NCI-H524 treated with DMSO at 0.1 percent for 48 hours (cell line): Measurements from ENCODE around the gene DYNC1H1.
A peak's percentile ranks its signal among the peaks of the same experiment; 100 is the strongest.

Source experiments
- DNase-seq: peaks from one replicate; lab custom pipeline; 2025; lab: John Stamatoyannopoulos, UW

DYNC1H1 gene

DNA sequence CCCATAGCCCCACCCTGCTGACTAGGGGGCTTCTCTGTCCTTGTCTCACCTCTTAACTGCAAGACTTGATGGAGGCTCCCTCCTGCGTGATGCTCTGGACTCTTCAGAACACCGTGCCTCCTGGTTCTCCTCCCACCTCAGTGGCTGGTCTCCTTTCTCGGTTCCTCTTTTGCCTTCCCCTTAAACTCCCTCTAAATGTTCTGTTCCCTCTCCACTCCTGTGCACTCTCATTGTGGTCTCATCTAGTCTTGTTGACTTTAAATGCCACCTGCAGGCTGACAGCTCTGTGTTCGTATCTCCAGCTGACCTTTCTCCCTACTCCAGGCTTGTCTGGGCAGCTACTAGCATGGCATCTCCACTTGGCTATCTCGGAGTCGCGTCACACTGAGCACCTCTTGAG lies 28.3 kb downstream of the DYNC1H1 start:
- no peak for DNase-seq

DNA sequence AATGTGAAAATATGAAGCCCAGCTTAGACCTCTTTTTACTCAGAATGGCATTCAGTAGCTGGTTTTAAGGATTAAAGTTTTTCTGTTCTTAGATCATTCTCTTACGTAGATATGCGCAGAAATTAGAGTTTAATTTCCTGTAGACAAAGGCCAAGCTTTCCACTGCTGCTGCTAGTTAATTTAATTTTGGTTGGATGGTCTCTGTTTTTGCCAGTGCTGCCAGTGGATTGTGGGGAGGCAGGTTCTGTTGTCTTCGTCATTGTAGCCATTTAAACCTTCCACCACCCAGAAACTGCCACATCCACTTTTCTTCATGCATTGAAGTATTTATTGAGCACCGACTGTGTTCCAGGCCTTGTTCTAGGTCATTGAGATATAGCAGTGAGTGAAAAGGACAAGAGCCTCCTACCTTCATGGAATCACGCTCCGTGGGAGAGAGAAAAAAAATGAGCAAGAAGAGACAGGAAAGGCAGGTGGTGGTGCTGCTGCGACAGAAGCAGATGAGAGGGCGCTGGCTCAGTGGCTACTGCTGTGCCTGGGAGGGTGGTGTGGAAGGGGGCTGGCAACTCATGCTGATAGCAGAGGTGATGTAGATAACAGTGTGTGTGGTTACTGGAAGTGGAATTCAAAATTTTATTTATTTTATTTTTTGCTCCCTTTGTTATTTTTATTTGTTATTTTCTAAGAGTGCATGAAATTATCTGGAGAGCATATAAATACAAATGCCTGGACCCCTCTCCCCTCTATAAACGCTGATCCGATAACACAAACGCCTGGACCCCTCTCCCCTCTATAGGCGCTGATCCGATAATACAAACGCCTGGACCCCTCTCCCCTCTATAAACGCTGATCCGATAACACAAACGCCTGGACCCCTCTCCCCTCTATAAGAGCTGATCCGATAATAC lies 33.3 kb downstream of the DYNC1H1 start:
- no peak for DNase-seq

DNA sequence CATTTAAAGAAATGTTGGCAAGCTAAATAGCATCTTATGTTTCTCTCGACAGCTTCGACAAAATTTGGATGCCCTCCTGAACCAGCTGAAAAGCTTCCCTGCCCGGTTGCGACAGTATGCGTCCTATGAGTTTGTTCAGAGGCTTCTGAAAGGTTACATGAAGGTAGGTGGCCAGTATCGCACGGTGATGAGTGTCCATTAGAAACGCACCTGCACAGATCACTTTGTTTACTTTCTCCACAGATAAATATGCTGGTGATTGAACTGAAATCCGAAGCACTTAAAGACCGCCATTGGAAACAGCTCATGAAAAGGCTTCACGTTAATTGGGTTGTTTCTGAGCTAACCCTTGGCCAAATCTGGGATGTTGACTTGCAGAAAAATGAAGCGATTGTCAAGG lies 36.5 kb downstream of the DYNC1H1 start:
- DNase-seq, result no peak

DNA sequence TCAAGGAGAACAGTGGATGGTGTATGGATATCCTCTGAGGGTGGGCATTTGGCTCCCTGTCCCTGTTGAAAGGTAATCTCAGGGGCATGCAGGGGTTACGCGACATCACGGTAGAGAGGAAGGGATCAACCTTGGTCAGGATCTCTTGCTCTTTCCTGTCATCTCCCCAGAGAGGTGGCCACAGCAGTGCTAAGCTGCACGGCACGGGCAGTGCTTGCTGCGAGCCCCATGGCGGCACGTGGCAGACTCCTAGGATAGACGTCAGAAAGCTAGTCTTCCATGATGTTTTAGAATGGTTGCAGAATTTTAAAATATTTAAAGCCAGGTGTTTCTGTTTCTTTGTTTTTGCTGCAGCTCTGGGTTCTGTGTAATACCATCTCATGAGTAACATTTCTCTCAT lies 41.0 kb downstream of the DYNC1H1 start:
- no peak for DNase-seq

DNA sequence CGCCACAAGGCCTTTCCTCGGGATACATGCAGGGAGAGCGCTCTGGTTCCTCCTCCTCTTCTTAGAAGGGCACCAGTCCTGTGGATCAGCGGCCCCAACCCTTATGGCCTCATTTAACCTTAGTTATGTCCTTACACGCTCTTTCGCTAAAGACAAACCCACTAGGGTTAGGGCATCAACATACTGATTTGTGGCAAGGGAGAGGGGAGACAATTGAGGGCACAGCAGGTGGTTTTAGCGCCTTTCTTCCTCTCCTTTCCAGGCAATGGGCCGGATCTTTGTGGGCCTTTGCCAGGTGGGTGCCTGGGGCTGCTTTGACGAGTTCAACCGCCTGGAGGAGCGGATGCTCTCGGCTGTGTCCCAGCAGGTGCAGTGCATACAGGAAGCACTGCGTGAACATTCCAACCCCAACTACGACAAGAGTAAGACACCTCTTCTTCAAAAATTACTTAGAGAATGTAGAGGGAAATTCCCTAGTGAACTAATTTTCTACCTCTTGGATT lies 43.6 kb downstream of the DYNC1H1 start:
- DNase-seq, result no peak

DNA sequence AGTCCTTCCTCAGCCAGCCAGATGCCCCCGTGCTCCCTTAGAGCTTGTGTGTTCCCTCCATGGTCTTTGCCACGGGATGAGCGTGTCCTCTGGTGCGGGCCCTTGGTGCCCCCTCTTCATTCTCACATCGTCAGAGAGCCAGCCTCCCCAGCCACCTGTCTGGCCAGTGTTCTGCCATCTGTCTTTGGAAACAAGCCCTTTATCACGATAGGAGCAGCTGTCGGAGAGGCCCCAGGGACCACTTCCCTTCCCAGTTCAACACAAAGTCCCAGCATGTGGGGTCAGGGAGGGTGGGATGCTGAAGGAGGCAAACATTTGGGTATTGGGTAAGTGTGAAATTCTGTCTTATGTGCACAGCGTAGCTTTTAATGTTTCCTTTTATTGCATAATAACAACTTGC lies 44.5 kb downstream of the DYNC1H1 start:
- DNase-seq, result peak; percentile 92

DNA sequence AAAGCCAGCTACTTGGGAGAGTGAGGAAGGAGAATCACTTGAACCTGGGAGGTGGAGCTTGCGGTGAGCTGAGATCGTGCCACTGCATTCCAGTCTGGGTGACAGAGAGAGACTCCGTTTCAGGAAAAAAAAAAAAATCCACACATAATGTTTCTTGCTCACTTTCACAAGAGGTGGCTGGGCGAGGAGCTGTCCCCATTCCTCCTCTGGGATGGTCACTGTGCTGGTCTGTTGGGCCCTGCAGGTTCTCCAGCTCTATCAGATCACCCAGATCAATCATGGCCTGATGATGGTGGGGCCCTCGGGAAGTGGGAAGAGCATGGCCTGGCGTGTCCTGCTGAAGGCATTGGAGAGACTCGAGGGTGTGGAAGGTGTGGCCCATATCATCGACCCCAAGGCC lies 47.3 kb downstream of the DYNC1H1 start:
- no peak for DNase-seq

DNA sequence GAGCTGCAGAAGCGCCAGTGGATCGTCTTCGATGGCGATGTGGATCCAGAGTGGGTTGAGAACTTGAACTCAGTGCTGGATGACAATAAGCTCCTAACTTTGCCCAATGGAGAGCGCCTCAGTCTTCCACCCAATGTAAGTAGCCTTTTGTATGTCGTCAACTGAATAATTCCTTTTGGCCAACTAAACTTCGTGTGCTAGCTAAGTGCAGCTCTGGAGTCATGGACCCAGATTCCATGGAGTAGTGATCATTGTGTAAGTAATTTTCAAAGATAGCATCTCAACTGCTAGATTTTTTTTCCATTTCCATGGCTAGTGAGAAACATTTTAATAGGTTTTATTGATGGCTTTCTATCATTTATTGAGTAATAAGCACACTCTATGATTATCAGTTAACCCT lies 48.0 kb downstream of the DYNC1H1 start:
- no peak for DNase-seq

DNA sequence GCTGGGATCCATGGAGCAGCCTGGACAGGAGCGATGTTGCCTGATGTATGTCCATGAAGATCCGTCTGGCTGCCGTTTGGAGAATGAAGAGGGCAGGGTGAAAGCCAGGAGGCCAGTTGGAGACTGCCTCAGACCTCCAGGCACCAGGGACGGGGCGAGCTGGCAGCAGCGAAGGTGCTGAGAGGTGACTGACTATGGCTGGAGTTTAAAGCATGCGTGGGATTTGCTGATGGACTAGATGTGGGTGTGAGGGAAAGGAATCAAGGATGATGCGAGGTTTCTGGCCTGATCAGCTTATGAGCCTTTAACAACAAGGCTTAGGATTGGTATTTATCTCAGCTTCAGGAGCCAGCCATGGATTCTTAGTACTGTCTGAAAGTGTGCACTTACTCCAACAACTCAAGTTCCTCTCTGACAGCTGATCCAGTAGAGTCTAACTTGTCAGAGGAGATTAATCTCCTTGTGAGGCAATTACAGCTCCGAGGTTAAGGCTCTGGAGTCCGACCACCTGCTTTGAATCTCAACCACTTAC lies 49.4 kb downstream of the DYNC1H1 start:
- DNase-seq, result peak; percentile 14

DNA sequence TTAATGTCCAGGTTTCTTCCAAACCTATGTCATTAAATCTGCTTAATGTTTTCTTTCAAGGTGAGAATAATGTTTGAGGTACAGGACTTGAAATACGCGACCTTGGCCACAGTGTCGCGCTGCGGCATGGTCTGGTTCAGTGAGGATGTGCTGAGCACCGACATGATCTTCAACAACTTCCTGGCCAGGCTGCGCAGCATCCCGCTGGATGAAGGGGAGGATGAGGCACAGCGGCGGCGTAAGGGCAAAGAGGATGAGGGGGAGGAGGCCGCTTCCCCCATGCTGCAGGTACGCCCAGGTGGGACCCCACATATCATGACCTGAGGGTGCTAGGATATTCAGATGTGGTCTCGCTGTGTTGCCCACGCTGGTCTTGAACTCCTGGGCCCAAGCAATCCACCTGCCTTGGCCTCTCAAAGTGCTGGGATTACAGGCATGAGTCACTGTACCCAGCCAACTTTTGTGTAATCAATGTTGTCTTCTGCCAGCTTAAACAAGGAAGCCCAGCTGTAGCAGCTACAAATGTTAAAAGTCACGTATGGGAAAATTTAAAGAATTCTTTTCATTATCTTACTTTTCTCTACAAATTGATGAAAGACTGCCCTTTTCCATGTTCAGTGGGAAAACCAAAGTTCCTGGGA lies 50.8 kb downstream of the DYNC1H1 start:
- no peak for DNase-seq

DNA sequence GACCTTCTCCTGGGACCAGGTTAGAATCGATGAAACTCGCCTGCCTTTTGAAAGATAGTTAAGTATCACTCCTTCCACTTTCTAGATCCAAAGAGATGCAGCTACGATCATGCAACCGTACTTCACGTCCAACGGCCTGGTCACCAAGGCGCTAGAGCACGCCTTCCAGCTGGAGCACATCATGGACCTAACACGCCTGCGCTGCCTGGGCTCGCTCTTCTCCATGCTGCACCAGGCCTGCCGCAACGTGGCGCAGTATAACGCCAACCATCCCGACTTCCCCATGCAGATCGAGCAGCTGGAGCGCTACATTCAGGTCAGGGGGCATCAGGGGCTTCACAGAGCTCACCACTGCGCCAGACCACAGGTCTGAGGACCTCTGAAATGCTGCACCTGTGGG lies 51.4 kb downstream of the DYNC1H1 start:
- DNase-seq, result no peak

DNA sequence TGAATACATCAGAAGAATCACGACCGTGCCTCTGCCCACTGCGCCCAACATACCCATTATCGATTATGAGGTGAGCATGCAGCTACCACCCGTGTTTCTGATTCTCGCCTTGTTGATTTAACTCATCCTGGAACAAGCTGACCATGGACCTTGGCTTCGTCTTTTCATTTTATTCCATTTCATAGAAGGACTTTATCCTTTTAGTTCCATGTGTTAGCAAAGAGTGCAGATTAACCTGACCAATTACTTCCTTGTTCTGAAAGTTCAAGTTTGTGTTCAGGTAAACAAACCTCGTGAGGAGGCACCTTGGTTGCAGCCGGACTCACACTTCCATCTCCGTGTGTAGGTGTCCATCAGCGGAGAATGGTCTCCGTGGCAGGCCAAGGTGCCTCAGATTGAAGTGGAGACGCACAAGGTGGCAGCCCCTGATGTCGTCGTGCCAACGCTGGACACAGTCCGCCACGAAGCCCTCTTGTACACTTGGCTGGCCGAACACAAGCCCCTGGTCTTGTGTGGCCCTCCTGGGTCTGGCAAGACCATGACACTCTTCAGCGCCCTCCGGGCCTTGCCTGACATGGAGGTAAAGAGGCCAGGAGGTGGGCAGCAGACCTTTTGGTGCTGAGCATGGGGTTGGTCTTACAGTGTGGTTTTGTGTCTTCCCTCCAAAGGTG lies 52.2 kb downstream of the DYNC1H1 start:
- DNase-seq, result no peak

DNA sequence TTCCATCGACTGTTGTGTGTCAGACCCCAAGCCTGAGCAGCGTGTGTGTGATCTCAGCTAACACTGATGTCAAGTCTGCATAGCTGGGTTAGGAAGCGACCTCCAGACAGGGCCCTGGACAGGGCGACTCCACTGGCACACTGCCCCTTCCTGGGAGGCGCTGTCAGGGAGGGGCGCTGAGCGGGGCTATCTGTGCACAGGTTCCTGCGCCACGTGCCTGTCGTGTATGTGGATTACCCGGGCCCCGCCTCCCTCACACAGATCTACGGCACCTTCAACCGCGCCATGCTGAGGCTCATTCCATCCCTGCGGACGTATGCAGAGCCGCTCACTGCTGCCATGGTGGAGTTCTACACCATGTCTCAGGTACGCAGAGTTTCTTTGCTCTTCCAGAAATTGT lies 53.9 kb downstream of the DYNC1H1 start:
- DNase-seq, result no peak

DNA sequence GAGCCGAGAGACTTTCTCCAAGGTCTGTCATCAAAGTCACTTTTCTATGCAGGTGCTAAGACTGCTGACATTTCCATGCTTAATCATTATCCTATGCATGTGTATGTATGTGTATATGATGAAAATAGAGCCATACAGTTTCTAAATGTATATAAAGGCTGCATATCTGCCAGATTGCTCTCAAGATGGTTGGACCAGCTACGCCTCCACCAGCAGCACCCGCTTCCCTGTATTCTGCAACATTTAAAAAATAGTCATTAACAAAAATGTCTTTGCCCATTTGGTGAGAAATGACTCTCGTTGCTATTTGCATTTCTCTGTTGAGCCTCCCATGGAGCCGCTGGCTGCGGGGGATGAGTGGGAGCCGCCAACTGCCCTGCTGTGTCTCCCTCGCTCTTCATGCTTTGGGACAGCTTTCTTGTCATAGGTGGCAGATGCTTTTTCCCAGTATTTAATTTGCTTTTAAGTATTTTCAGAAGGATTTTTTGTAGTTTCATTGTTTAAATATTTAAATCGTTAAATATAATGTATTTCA lies 54.7 kb downstream of the DYNC1H1 start:
- no peak for DNase-seq

DNA sequence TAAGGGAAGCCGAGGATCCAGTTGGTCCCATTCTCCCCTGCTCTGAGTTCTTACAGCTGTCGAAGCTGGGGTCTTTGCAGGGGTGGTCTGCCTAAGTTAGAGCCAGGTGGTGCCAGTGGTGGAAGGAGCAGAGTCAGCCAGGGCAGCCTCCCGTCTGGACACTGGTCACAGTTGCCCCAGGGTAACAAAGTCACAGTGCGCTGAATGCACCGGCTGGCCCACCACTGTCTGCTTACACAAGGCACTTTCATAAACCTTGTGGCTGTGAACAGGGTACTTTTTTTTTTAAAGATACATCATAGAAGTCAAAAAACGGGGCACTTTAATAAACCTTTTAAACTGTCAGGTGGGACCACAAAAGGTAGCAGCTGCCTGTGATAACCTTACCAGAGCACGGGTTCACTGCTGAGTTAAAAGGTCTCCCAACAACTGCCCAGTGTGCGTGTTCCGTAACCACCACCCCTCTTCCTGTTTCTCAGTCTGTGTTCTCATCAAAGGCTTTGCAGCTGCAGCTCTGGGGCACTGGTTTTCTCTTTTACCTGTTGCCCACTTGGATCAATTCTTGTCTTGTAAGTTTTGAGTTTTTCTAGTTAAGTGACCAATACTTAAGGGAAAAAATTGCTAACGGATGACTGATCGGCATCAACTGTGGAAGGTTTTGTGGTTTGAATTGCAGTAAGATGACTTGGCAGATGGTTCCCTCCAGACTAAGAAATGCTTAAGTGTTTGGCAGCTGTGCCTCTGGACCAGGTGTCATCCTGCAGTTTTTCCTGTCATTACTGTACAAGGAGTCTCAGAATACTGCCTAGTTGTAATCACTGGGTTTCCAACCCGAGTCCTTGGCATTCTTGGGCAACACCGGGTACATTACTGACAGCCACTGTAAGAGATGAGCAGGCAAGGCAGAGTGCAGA lies 55.9 kb downstream of the DYNC1H1 start:
- DNase-seq, result peak; percentile 95

DNA sequence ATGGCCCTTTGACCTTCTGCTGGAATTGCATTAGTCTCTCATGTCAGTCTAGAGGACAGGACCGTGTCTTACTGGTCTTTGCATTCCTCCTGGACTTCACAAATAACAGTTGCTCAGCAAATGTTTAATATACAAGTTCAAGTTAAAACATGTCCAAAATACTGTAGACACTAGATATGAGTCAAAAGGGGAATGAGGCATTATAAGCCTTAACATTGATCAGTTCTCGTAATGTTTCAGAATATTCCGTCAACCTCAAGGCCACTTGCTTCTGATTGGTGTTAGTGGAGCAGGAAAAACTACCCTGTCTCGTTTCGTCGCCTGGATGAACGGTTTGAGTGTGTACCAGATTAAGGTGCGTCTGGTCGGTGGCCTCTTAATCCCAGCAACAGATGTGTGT lies 62.6 kb downstream of the DYNC1H1 start:
- DNase-seq, result peak; percentile 24

DNA sequence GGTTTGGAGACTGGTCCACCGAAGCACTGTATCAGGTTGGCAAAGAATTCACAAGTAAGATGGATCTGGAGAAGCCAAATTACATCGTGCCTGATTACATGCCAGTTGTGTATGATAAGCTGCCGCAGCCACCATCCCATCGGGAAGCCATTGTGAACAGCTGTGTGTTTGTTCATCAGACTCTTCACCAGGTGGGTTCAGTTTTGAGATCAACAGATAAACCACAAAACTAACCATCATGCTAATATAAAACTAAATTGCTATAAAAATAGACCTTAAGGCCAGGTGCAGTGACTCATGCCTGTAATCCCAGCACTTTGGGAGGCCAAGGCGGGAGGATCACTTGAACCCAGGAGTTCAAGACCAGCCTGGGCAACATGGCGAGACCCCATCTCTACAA lies 63.6 kb downstream of the DYNC1H1 start:
- DNase-seq, result no peak

DNA sequence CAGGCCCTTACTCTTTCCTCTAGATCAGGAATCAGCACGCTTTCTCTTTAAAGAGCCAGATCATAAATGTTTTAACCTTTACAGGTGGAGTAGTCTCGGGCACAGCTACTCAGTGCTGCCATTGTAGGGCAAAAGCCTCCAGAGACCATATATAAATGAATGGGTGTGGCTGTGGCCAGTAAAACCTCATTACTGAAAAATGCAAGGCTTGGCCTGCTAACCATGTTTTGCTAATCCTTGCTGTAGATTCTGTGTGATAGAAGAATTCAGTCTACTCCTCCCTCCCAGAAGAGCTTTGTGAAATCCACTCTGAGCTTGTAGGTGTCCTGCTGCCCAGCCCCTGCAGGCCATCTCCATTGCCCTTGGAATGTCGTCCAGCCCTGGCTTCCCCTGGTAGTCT lies 64.4 kb downstream of the DYNC1H1 start:
- no peak for DNase-seq

DNA sequence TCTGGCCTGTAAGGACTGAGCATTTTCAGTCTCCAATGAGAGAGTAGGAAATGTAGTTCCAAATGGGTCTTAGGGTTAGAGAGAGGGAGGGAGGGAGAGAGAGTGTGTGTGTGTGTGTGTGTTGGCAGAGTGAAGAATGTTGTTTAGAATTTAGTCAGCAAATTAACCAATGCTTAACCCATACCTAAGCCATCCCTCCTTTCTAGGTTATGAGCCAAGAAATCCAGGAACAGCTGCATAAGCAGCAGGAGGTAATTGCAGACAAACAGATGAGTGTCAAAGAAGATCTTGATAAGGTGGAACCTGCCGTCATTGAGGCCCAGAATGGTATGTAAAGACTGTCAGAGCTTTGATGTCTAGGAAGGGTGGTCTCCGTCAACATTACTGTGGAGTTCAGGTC lies 65.6 kb downstream of the DYNC1H1 start:
- DNase-seq, result no peak

DNA sequence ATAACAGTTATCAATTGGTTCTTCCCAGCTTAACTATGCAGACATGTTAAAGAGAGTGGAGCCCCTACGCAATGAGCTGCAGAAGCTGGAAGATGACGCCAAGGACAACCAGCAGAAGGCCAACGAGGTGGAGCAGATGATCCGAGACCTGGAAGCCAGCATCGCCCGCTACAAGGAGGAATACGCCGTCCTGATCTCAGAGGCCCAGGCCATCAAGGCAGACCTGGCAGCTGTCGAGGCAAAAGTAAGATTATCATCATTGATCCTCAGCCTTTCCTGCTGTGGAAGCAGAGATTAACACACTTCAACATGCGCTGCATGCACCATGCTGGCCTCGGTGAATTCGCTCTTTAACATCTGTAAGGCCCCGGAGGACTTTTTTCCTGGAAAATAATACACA lies 68.9 kb downstream of the DYNC1H1 start:
- DNase-seq, result peak; percentile 13

DNA sequence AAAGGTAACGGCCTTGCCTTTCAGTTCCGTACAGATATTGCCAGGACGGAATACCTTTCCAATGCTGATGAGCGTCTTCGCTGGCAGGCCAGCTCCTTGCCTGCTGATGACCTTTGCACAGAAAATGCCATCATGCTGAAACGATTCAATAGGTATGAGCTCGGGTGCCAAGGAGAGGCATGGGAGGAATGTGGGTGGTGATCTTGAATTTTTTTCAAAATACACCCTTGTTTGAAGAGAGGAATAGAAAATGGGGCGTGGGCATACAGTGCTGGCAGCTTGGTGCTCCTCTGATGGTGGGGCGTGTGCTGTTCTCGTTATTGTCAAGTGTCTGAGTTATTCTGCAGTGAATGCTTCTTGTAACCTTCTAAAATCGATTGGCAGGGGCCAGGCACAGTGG lies 69.9 kb downstream of the DYNC1H1 start:
- DNase-seq, result no peak
